Gastrocnemius medialis (tissue), 4 donors: ENCODE measurements around the gene LSM14A.
"Not testable (repeated sequence)": the region's sequence is repeated elsewhere in the genome, so short reads cannot be mapped to it uniquely, and the experiment has no call there.

ENCODE experiments used
- CTCF ChIP-seq, 5 experiments: fragments of 450-650 bp in 3 of 5; fragments of 200-600 bp in 2 of 5; sonication (generic) in 2 of 5; IDR thresholded peaks in 4 of 5; conservative IDR thresholded peaks in 1 of 5; 1 replicate in 4 of 5; 2 replicates in 1 of 5; pipeline ENCODE4 v1.5.1; 2016 to 2019; ENCODE audit warnings: antibody characterized with exemption in 5 of 5, mild to moderate bottlenecking in 3 of 5, moderate library complexity in 3 of 5
- POLR2A ChIP-seq, 2 donors: fragments of 450-650 bp; IDR thresholded peaks; one replicate each; pipeline ENCODE4 v1.6.1; 2017; ENCODE audit warnings: antibody characterized with exemption in 2 of 2, mild to moderate bottlenecking in 2 of 2, moderate library complexity in 2 of 2

GRCh38 chr19:34159541-34159940, 12.8 kb upstream of the LSM14A start:
- not testable (repeated sequence) for TF ChIP-seq CTCF (IDR thresholded peaks at IDR 0.05 in 4 of 5, conservative IDR thresholded peaks at IDR 0.05 in 1 of 5); POLR2A (IDR thresholded peaks at IDR 0.05)
